ENCODE data around the gene ZNF48.

ZNF48 gene

DNA sequence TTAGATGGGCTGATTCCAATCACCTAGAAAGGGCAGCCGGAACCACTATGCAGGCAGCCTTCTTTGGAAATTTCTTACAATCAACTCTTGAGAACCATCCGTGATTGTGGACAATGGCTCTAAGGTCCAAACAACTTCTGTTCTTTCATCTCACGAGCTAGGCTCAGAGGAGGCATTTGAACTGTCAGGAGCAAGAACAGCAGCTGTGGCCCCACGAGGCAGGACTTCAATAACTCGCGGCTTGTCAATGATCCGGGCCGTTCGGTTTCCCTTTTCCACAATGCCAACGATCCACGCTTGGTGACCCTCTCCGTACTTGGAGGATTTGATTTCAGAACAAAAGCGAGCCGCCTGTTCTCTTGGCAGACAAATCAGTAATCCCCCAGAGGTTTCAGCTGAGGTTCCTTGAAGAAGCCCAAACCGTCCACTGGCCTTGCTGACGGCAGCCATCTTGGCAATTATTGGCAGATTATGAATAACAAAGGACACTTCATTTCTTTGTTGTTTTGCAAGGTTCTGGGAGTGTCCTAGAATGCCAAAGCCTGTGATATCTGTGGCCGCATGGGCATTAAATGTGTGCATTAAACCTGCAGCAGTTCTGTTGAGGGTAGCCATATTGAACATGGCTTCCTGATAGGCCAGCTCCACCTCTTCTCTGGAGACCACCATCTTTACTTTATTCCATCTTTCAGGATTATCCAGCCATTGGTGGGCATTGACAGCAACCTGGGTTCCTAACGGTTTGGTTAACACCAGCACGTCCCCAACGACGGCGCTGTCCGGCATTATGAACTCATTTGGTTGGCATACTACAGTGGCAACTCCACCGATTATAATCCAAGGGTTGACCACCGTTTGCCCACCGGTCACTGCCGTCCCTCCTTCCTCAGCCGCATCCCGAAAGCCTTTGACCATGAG, 49.3 kb downstream of the ZNF48 start:
- no peak for DNase-seq

DNA sequence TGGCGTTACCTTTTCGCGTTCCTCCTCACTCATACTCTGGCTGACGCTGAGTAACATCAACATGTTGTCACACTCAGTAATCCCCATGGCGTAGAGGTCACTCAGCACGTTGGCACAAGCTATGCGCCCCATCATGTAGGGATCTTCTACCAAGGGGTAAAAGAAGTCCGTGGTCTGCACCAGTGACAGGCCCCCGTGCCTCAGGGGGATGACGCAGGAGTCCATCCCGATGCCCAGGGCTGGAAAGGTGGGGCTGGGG, 49.9 kb downstream of the ZNF48 start:
- DNase-seq: no peak

DNA sequence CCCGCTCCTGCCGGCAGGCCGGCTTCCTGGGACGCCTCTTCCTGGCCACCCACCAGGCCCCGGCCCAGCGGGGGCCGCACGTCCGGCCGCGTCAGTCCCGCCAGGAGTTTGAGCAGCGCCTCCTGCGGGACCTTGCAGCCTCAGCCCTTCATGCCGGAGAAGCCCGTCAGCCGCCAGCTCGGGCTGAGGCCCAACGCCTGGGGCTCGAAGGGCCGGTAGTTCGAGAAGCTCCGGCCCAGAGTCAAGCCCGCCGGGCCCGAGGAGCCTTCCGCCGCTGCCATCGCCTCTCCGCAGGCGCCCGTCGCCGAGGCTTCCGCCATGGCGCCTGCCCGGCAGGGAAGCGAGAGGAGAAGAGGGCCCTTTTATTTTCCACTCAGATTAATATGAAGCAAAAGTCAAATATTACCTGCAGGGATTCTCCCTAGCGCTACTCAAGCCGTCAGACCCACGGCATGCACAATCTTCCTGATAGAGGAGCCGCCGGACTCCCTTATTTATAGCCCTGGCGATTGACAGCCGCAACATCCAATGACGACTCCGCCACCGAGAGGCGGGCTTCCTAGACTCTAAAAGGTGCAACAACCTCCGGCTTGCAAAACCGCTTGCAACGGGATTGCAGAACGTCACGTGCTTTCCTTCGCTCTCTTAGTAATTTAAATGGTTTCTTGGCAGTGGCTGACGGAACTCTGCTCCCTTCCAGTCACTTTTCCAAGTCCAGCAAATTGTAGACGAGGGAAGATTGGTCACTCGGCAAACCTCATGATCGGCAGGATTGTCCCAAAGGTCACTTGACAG, 50.4 kb downstream of the ZNF48 start, which contains the start of gene SEPHS2:
Gene SEPHS2 (minus strand): TSS at position 467 of the 795 bp plus-strand sequence. CDS start 147 bp downstream, at position 320.
- peak; percentile 98 for DNase-seq

DNA sequence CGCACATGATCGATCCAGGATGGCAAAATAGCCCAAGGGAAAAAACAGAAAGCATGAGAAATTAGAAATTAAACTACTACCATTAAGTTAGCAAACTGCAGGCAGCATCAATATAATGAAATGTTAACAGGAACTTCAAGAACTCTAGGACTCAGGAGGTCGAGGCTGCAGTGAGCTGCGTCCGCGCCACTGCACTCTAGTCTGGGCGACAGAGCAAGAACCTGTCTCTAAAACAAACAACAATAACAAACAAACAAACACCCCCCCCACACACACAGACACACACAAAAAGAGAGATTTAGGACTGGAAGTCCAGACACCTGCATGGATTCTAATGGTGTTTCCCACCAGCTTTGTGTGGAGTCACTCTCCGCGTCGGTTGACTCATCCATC, 51.0 kb downstream of the ZNF48 start:
- no peak for DNase-seq

DNA sequence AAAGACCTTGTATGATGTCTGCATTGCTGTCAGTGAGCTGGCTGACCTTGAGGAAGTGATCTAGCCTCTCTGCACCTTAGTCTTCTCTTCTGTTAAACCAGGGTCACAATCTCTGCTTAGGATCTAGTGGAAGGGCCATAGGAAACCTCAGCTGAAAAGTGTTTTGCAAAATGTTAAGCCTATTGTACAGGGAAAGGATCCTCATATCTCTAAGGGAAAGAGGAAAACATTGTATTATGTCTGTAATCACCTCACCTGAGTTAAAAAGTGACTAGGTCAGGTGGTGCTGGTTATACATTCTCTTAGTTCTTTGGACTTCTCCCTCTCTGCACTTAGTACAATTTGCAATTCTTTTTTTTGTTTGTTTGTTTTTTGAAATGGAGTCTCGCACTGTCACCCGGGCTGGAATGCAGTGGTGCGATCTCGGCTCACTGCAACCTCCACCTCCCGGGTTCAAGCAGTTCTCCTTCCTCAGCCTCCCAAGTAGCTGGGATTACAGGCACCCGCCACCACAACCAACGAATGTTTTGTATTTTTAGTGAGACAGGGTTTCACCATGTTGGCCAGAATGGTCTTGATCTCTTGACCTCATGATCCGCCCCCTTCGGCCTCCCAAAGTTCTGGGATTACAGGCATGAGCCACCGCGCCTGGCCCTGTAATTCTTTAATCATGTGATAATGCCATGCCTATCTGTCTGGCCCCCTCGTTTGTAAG, 52.4 kb downstream of the ZNF48 start:
- no peak for DNase-seq

DNA sequence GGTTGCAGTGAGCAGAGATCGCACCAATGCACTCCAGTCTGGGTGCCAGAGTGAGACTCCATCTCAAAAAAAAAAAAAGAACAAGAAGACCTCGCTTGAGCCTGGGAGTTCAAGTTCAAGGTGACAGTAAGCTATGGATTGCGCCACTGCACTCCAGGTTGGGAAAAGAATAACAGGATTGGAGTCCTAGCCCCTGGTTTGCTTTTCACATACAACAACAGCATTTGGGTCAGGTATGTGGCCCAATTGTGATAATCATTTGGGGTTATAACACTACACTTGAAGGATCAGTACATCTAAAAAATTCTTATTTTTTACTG, 53.9 kb downstream of the ZNF48 start:
- no peak for DNase-seq
